Fibroblast of peridontal ligament (primary cell): ENCODE data around the gene MARK2.
"Not testable (repeated sequence)": the region's sequence is repeated elsewhere in the genome, so short reads cannot be mapped to it uniquely, and the experiment has no call there.

Source experiments
- DNase-seq: peaks from one replicate; pipeline ENCODE4 v3.0.0-alpha.2; 2010; ENCODE audit errors: extremely low read depth

Gene MARK2

GRCh38 chr11:63854696-63855095 lies 15.8 kb downstream of the MARK2 start:
- peak; percentile 25 for DNase-seq

- DNase-seq: no peak
These were observed 17.1 kb downstream of the MARK2 start for GRCh38 chr11:63855975-63856374.

GRCh38 chr11:63858628-63859550 lies 20.0 kb downstream of the MARK2 start:
- peak; percentile 43 for DNase-seq

GRCh38 chr11:63862923-63863322 lies 24.0 kb downstream of the MARK2 start:
- DNase-seq: no peak

- DNase-seq: not testable (repeated sequence)
These were observed 24.7 kb downstream of the MARK2 start for GRCh38 chr11:63863620-63864019.

GRCh38 chr11:63866211-63866610 lies 27.3 kb downstream of the MARK2 start:
- DNase-seq: peak; percentile 75

- DNase-seq: no peak
These were observed 28.6 kb downstream of the MARK2 start for GRCh38 chr11:63867511-63867910.

GRCh38 chr11:63868399-63869064 lies 29.6 kb downstream of the MARK2 start:
- no peak for DNase-seq

- DNase-seq: no peak
These were observed 30.3 kb downstream of the MARK2 start for GRCh38 chr11:63869171-63869591.

- DNase-seq: no peak
These were observed 30.8 kb downstream of the MARK2 start for GRCh38 chr11:63869683-63870082.

- DNase-seq: no peak
These were observed 31.6 kb downstream of the MARK2 start for GRCh38 chr11:63870351-63871140.

GRCh38 chr11:63871962-63872799 lies 33.3 kb downstream of the MARK2 start:
- DNase-seq: peak; percentile 79

GRCh38 chr11:63872800-63873197 lies 33.9 kb downstream of the MARK2 start:
- DNase-seq: no peak

GRCh38 chr11:63873311-63873710 lies 34.4 kb downstream of the MARK2 start:
- DNase-seq: no peak

- DNase-seq: no peak
These were observed 35.6 kb downstream of the MARK2 start for GRCh38 chr11:63874511-63874910.

- DNase-seq: no peak
These were observed 36.7 kb downstream of the MARK2 start for GRCh38 chr11:63875506-63876065.

- no peak for DNase-seq
These were observed 37.7 kb downstream of the MARK2 start for GRCh38 chr11:63876616-63877015.

GRCh38 chr11:63877658-63878241 lies 38.8 kb downstream of the MARK2 start:
- no peak for DNase-seq

- DNase-seq: peak; percentile 81
These were observed 40.9 kb downstream of the MARK2 start for GRCh38 chr11:63879598-63880402.

GRCh38 chr11:63880403-63880790 lies 41.5 kb downstream of the MARK2 start:
- DNase-seq: no peak
